Kidney (tissue), 14 donors: ENCODE results near the gene CAMTA1. TPM values are rescaled to one million over a fixed set of nuclear protein-coding genes. Genes with fewer than 3 reads are reported as not detected.
"Not testable (repeated sequence)": the region's sequence is repeated elsewhere in the genome, so short reads cannot be mapped to it uniquely, and the experiment has no call there.

Source experiments
- DNase-seq, 5 donors: peaks; one replicate each; pipeline ENCODE4 v3.0.0-alpha.2; 2013 to 2020
- FAIRE-seq: peaks from 2 replicates; lab custom pipeline; 2012; peaks lifted over from hg19 to GRCh38; lab: Jason Lieb, UNC
- H3K27ac ChIP-seq, 2 donors: one replicate each; pipeline ENCODE4 v1.7.0; 2013; ENCODE audit warnings: low read depth in 2 of 2, low read length in 2 of 2, inconsistent platforms in 1 of 2
- H3K27me3 ChIP-seq: one replicate; pipeline ENCODE4 v1.7.1; 2013; ENCODE audit warnings: low read length, inconsistent platforms; ENCODE audit not compliant: control insufficient read depth, insufficient read depth
- H3K36me3 ChIP-seq, 3 donors: one replicate each; pipeline versions ENCODE4 v1.7.0 to v1.7.1; 2013; ENCODE audit warnings: low read length in 3 of 3, control low read depth in 1 of 3, inconsistent platforms in 1 of 3; ENCODE audit not compliant: insufficient read depth in 3 of 3, control insufficient read depth in 2 of 3
- H3K4me1 ChIP-seq, 3 donors: one replicate each; pipeline versions ENCODE4 v1.7.0 to v1.7.1; 2013; ENCODE audit warnings: low read length in 3 of 3, inconsistent platforms in 1 of 3, low read depth in 1 of 3; ENCODE audit not compliant: control insufficient read depth in 2 of 3, insufficient read depth in 2 of 3
- H3K4me3 ChIP-seq, 3 donors: one replicate each; pipeline versions ENCODE4 v1.7.0 to v1.8.1; 2013; ENCODE audit warnings: low read length in 3 of 3, control low read depth in 1 of 3, inconsistent platforms in 1 of 3
- H3K9ac ChIP-seq, 3 donors: one replicate each; pipeline versions ENCODE4 v1.7.0 to v1.7.1; 2013; ENCODE audit warnings: low read length in 3 of 3, control low read depth in 1 of 3, inconsistent platforms in 1 of 3
- H3K9me3 ChIP-seq, 3 donors: one replicate each; pipeline versions ENCODE4 v1.7.0 to v1.7.1; 2013; ENCODE audit warnings: low read length in 3 of 3, control low read depth in 1 of 3, inconsistent platforms in 1 of 3; ENCODE audit not compliant: control insufficient read depth in 2 of 3, insufficient read depth in 1 of 3
- intact Hi-C: fragments of 100-400 bp; cut with DNase I; formaldehyde crosslinking; loops from one replicate; pipeline ENCODE4 v1.11.1; 2022
- polyA plus RNA-seq: library from polyadenylated mRNA; stranded (reverse); fragments of 350-450 nt; fragmentation: Illumina TruSeq; extraction: RNeasy Lipid Tissue Mini Kit (QIAGEN cat#74804); gene quantifications from one replicate; pipeline ENCODE4 v1.2.3, GENCODE V29; 2014; ENCODE audit warnings: low read depth, low replicate concordance; ENCODE audit not compliant: insufficient read depth
- total RNA-seq: library from RNA; stranded (reverse); fragmentation: NEBNext Ultra II Directional; extraction: Animal tissue kit (Norgen Biotek cat#: 25700); gene quantifications from one replicate; pipeline ENCODE4 v1.2.1, GENCODE V29; 2021
- TF ChIP-seq, protein P1 (sequence below): IDR thresholded peaks from 3 replicates; pipeline ENCODE4 v1.5.1; 2012; ENCODE audit warnings: mild to moderate bottlenecking, moderate library complexity, borderline replicate concordance; ENCODE audit not compliant: insufficient read depth; ENCODE audit errors: extremely low read depth
- donor health status: control.
- donor health status: control.
- donor health status: control.
- donor health status: control.
- donor health status: control.
- donor health status: DM: yes; HTN: yes; CAD: no.
- donor health status: Normal renal cell carcinoma (clear cell type).

The CAMTA1 gene
- total and polyA plus RNA-seq, 2 donors from 2014 or later: 79.0 to 170 TPM

- Histone ChIP-seq H3K36me3 (no peaks in the 10 kb centered on the region), H3K27me3 (no peaks in the 10 kb centered on the region), H3K27ac (no peak overlapping the region), H3K9ac (no peak overlapping the region), H3K4me3 (no peak overlapping the region), H3K4me1 (peaks cover 0 to 9% (median 0%) of the 10 kb centered on the region in 3 donors), H3K9me3 (no peaks in the 10 kb centered on the region)
- intact Hi-C loops: no loop called here
- TF ChIP-seq, protein P1, sequence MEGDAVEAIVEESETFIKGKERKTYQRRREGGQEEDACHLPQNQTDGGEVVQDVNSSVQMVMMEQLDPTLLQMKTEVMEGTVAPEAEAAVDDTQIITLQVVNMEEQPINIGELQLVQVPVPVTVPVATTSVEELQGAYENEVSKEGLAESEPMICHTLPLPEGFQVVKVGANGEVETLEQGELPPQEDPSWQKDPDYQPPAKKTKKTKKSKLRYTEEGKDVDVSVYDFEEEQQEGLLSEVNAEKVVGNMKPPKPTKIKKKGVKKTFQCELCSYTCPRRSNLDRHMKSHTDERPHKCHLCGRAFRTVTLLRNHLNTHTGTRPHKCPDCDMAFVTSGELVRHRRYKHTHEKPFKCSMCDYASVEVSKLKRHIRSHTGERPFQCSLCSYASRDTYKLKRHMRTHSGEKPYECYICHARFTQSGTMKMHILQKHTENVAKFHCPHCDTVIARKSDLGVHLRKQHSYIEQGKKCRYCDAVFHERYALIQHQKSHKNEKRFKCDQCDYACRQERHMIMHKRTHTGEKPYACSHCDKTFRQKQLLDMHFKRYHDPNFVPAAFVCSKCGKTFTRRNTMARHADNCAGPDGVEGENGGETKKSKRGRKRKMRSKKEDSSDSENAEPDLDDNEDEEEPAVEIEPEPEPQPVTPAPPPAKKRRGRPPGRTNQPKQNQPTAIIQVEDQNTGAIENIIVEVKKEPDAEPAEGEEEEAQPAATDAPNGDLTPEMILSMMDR: no peak
- FAIRE-seq (no peak), DNase-seq (no peak)
Measured at GRCh38 chr1:6917067-6917466, 131.8 kb downstream of the CAMTA1 start.

GRCh38 chr1:6918186-6918924 lies 133.1 kb downstream of the CAMTA1 start:
- intact Hi-C loops: no loop called here
- no peak overlapping the region for H3K9ac ChIP-seq
- no peaks in the 10 kb centered on the region for H3K36me3 ChIP-seq
- TF ChIP-seq, protein P1: no peak
- FAIRE-seq: no peak
- H3K27me3 ChIP-seq: no peaks in the 10 kb centered on the region
- no peak overlapping the region for H3K4me3 ChIP-seq
- DNase-seq: peak in 4 of 5 donors; percentile 38 to 70 (median 58)
- no peaks in the 10 kb centered on the region for H3K9me3 ChIP-seq
- peaks cover 0 to 6% (median 4%) of the 10 kb centered on the region in 3 donors for H3K4me1 ChIP-seq
- H3K27ac ChIP-seq: no peak overlapping the region

DNA sequence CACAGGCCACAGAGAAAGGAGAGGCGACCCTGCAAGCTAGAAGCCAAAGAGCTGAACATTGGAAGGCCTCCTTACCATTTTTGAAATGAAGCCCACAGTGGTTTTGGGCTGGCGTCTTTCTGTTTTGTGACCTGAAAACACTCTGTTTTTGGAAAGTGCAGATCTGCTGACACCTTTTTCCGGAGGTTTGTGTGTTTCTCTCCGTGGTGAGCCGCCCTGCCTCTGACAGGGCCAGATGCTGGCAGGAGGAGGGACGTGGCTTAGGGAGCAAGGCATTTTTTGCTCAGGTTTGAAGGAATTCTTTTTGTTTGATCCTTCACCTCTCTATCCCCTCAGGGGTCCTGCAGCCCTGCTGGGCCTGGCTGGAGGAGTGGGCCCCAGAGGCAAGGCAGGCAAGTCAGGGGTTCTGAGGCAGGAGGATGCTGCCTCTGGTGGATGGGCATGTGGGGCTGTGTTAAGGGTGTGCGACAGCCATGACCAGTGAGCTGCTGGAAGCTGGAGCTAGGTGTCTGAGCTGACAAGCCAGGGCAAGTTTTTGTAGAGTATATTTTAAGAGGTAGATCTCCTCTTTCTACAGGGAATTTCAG lies 133.8 kb downstream of the CAMTA1 start:
- H3K27ac ChIP-seq: no peak overlapping the region
- TF ChIP-seq, protein P1: no peak
- no peak overlapping the region for H3K9ac ChIP-seq
- FAIRE-seq (no peak), DNase-seq (no peak)
- H3K9me3 ChIP-seq: no peaks in the 10 kb centered on the region
- no peaks in the 10 kb centered on the region for H3K27me3 ChIP-seq
- peaks cover 0 to 7% (median 4%) of the 10 kb centered on the region in 3 donors for H3K4me1 ChIP-seq
- no peaks in the 10 kb centered on the region for H3K36me3 ChIP-seq
- intact Hi-C loops: no loop called here
- no peak overlapping the region for H3K4me3 ChIP-seq

GRCh38 chr1:6921506-6921905 lies 136.3 kb downstream of the CAMTA1 start:
- FAIRE-seq, H3K27me3 ChIP-seq, H3K36me3 ChIP-seq, H3K9me3 ChIP-seq, intact Hi-C loops, DNase-seq, H3K4me3 ChIP-seq, H3K4me1 ChIP-seq, H3K9ac ChIP-seq, H3K27ac ChIP-seq: not testable (repeated sequence)
